ENCODE results near the gene CMTM2.
"Not testable (repeated sequence)": the region's sequence is repeated elsewhere in the genome, so short reads cannot be mapped to it uniquely, and the experiment has no call there.

Gene CMTM2

DNA sequence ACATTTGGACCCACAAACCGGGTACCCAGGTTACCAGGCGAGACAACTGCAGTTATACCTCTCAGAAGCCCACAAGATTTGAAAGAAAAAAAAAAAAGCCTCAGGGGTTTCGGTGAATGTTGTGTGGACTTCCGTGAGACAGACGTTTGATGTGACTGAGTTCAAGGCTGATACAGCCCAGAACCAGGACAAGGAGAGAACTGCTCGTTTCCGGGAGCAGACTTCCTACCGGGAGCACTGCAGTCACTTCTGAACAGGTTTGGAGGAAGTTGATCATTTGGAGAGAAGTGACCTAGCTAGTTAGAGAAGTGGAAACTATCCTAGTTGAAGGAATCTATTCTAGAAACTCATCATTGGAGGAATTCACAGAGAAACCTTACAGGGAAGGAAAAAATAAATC, 26.0 kb upstream of the CMTM2 start:
- DNase-seq, result no peak

GRCh38 chr16:66554021-66554420, 25.2 kb upstream of the CMTM2 start:
- DNase-seq, result no peak

DNA sequence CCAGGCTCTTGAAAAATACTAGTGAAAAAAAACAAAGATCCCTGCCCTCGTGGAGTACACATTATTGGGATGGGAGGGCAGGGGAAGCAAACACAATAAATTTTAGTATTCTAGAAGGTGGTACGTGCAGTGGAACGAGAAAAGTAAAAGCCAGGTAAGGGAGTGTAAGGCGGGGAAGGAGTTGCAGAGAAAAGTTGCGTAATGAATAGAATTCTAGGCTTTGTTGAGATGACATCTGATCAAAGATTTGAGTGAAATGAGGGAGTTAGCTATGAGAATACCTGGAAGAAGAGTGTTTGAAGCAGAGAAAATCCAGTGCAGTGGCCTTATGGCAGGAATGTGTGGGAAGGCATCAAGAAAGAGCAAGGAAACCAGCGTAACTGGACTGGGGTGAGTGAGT, 24.8 kb upstream of the CMTM2 start:
- no peak for DNase-seq

DNA sequence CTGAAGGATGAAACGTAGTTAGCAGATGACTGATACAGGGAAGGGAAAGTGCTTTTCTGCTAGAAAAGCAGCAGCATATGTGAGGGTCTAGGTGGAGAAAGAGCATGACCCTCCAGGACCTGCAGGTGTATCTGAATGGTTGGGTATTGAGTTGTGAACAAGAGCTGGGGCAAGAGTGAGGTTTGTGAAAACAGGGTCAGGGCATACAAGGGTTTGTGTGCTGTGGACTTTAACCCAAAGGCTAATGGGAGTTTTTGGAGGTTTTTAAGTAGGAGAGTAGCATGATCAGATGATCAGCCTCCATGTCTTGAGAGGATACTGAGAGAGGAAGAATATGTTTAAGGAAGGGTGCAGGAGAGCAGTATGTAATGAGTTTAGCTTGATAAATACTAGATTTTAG, 19.2 kb upstream of the CMTM2 start:
- no peak for DNase-seq

DNA sequence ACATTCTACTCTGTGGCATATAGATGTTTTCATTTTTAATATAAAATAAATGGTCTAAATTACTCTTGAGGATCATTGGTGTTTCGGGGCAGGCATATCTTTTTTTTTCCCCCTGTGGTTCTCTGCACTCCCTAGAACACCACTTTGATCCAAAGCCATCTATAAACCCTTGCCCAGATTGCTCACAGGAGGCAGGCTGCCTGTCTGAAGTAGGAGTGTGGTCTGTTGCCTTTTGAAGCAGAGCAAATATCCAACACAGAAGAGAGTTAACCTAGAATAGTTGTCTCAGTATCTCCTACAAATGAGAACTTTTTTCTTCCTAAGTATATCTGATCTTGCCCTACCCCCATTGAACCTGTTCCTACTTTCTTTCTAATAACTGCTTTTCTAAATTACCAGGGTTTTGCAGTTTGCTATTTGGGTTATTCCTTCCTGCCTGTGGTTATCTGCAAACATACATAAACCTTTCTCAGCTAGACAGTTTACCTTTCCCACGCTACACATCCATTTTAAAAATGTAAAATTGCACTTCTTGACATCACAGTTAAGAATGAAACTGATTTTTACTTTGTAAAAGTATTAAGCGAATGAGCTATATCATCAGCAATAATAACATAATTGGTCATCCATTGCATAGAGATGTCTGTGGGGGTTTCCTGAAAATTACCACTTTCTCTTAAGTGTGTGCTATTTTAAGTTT, 17.7 kb upstream of the CMTM2 start:
- no peak for DNase-seq

GRCh38 chr16:66562409-66562808, 16.9 kb upstream of the CMTM2 start:
- no peak for DNase-seq

DNA sequence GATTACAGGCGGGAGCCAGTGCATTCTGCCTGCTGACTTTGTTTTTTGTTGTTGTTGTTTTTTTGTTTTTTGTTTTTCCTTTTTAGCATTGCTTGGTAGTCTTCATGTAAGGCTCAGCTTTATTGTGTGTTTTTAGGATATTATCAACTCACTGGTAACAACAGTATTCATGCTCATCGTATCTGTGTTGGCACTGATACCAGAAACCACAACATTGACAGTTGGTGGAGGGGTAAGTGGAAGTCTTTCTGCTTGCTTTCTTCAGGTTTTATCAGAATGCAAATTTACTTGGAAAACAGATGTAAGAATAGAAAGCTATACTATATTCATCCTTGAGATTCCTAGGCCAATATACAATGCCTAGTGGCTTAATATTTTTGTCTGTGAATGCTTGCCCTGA, 16.3 kb upstream of the CMTM2 start:
- DNase-seq, result no peak

DNA sequence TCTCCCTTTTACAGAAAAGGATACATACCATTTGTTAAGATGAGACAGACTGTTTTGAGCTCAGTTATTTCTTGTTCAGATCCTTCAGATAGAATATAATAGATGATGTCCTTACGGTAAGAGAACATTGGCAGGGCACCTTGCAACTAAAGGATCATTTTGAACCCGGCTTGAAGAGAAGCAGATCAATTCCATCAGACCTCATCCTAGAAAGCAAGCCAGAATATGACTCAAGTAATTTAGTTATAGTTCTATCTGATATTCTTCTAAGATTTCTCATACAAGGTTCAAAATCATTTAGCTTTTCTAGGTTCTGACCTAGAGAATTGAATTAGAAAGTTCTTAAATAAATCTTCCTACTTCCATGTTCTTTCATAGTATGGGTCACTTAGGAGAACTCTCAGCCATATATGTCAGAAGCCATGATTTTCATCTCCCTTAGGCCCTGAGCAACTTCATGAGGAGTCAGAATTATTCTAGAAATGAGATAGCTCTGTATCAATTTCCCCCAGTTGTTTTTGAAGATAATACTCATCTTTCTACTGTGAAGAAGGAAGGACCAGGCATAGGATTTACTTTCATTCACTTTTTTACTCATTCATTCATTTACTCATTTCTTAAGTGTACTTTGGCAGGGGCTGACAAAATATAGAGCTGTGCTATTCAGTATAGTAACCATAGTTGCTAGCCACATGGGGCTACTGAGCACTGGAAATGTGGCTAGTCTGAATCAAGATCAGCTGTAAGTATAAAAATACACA, 15.5 kb upstream of the CMTM2 start:
- DNase-seq, result no peak

GRCh38 chr16:66566051-66566901, 13.0 kb upstream of the CMTM2 start, which contains the start of gene CMTM1:
CMTM1 (plus strand) TSS chr16:66566439; CDS start chr16:66566514, 75 bp downstream.
- DNase-seq, result no peak

GRCh38 chr16:66567270-66567669, 12.0 kb upstream of the CMTM2 start:
- DNase-seq, result not testable (repeated sequence)

DNA sequence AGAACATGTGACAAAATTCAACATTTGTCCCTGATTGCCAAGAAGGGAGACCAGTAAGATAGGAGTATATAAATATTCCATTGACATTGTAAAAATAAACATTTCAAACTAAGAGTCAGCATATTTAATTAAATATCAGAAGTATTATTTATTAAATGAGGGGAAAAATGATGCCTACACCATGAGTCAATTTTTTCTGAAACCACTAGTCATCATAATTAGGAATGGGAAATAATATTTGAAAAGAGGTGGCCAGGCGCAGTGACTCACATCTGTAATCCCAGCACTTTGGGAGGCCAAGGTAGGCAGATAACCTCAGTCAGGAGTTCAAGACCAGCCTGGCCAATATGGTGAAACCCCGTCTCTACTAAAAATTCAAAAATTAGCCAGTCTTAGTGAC, 10.9 kb upstream of the CMTM2 start:
- DNase-seq, result no peak

DNA sequence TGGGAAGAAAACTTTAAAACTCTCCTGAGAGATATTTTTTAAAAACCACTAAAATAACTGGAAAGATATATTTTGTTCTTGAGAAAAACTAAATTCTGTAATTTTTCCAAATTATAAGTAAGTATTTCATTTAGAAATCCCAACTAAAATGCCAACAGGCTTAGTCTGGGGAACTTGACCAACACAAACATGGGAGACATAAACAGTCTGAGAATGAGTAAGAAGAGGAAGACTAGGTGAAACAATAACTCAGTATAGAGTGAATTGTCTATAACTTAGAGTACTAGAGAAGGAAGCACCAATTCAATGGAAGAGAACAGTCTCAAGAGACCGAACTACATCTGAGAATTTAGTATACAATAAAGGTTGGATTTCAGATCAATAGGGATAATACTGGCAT, 10.1 kb upstream of the CMTM2 start:
- no peak for DNase-seq

GRCh38 chr16:66569827-66570405, 9.3 kb upstream of the CMTM2 start:
- DNase-seq, result no peak

DNA sequence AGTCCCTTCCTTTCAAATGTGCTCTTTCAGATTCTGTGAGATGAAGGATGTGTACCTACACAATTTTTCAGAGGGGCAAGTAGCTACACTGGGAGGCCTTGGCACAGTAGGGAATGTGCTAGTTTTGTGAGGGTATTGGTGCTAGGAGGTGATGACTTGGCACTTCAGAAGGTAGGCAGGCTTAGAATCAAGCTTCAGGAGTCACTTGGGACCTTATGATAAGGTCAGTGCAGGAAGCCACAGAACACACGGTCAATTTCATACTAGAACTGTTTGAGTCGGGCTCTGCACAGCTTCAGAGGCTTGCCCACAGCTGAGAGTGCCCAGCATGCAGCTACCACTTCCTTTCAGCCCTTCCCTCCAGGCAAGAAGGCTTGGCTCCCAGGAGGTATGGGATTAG, 6.9 kb upstream of the CMTM2 start:
- DNase-seq, result no peak

GRCh38 chr16:66574081-66574480, 5.2 kb upstream of the CMTM2 start:
- DNase-seq, result no peak

DNA sequence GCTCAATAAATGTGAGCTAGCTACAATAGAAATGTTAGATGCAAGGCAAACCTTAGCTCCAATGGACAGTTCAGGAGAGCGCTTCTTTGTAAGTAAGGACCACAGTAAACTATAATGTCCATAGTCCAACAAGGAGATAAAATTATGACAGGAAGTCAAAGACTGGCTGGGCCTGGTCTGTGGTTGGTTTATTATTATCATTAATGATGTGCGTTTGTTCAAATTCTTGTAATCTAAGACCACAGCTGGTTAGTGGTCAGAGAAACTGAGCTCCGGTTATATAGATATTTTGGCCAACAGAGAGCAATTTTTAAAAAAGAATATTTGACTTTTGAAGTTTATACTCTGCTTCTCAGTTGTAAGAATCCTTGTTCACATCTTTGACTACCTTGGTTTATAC, 4.7 kb upstream of the CMTM2 start:
- DNase-seq, result no peak

GRCh38 chr16:66575060-66575459, 4.2 kb upstream of the CMTM2 start:
- DNase-seq, result no peak

DNA sequence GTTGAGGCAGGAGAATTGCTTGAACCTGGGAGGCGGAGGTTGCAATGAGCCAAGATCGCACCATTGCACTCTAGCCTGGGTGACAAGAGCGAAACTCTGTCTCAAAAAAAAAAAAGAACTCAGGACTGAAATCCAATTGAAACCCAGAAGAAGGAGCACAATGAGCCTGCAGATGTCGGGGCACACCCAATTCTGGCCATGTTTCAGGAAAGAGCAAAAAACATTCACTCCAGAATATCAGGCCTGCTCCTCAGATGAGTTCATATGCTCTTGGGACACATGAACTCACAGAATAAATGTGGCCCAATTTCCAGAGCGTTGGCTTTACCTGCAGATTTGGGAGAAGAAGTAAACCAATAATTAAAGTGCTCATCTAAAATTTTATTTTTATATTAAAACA, 3.0 kb upstream of the CMTM2 start:
- no peak for DNase-seq

DNA sequence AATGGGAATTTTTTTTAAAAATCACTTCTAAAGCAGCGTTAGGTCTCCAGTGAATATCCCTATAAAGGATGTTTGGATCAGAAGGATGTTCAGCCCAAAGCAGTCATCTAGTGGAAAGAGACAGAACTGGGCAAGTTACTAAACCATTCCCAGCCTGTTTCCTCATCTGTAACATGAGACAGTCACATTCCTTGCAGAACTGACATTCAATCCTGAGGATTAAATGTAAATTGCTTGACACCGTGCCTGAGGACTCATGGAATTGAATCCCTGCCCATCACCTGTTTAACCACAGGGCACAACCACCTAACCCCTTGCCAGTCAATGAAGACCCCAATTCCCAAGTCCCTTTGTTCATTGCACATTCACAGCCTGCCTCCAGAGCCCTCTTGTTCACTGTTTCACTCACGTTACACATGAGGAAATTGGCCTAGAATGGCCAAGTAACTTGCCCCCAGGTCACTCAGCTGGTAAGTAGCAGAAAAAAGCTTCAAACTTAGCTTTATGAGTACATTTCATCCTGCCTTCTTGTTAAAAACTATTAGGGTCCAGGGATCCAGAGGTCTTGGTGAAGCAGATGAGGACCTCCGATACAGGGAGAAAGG, 1.4 kb downstream of the CMTM2 start:
- no peak for DNase-seq

DNA sequence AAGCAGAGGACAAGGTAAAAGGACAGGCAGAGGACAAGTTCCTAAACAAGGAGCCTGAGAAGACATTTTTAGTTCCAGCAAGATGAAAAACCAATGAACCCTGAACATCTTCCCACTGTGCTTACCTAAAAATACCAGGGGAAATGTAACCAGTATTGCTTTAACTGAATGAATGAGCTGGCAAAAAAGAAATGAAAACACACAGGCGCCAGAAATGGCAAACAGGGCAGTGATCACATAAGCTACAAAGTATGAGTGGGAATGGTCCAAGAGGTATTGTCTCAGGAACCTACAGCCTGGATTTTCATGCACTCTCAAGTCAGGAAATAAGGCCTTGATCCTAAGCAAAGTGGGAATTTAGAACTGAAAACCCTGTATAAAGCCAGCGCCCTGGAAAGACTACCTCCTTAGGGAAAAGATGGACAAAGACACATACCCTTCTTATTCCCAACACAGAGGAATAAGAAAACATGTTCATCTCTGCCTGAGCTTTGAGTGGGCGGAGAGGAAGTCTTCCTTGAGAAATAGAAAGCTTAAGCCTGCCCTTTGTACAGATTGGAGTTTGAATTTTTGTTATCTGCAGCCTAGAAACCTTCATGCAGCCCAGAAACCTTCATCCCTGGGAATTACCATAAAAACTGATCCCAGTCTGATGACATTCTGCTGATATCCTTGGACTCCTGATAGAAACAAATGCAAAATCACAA, 2.1 kb downstream of the CMTM2 start:
- DNase-seq, result no peak

DNA sequence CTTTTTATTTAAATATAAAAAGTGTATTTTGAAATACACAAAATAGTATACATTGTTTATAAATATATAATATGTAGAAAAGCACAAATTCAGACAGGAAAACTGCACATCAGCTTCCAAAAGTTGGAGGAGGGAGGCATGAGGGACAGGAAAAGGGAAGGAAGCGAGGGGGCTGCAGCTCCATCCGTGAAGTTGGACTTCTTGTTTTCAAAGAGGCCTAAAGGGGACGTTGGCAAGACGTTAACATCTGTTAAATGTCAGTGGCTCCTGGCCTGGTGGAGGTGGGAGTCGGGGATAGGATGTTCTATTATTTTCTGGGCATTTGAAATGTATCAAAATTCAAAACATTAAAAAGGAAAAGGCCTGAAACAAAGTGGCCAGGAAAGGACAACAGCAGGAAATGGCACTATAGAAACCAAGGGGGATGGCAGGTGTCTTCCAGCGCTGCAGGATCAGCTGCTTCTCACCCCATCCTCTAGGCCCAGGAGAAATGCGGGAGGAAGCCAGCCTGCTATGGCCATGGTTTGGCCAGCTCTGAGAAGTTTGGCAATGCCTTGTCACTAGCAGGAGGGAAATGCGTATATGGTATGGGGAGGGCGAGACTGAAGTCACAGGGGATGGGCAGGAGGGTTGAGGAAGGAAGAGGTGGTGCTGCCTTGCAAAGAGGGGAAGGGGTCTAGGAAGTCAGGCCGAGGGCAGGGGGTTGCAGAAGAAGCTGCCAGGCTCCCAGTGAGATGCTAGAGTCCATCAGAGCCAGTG, 6.4 kb downstream of the CMTM2 start:
- DNase-seq, result no peak

Data from right forelimb (tissue), 1 donor.